SH-SY5Y (cell line): Measurements from ENCODE around the gene ACBD6.

ENCODE experiments used
- GATA2 ChIP-seq: IDR thresholded peaks from 2 replicates; pipeline ENCODE4 v1.6.1; 2011; ENCODE audit warnings: mild to moderate bottlenecking, low read depth, low read length
- GATA3 ChIP-seq: IDR thresholded peaks from 2 replicates; pipeline ENCODE4 v1.6.1; 2011; ENCODE audit warnings: low read depth, mild to moderate bottlenecking, low read length, moderate library complexity

The ACBD6 gene

DNA sequence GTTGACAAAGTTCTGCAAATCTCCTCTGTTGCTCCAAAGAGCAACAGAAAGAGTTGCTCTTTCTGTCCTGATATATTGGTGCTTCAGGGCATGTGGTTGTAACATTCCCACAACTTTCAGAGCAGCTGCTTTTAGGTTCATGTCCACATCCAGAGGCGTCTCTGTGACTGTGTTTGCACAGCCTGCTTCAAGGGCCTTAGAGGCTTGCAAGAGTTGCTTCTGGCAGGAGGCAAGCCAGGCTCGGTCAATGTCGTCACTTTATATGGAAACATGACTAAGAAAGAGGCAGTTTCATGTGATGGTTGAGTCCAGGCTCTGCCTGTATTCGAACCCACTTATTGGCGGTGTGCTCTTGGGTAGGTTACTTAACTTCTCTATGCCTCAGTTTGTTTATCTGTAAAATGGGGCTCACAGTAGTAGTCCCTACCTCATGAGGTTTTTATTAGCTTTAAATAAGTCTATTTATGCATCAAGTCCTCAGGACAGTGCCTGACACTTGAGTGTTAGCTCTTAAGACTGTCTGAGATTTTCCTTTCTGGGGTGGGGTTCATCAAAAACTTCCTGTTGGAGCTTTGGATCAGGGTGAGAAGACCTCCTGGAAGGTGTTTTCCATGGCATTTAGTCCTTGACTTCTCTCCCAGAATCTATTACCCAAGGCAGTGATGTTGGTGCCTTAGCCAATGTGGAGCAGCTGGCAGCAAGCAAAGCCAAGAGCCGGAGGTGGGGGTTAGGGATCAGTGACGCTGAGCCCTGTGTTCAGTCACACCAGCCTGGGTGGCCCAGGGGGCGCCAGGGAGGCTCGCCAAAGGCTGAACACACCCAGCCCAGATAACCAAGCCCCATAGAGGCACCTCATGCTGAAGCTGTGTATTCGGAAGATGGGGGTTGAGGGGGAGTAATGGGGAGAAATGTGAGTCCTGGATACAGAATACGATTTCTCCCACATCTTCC is 253.4 kb downstream of the ACBD6 start:
- TF ChIP-seq GATA3: no peak
- no peak for TF ChIP-seq GATA2

DNA sequence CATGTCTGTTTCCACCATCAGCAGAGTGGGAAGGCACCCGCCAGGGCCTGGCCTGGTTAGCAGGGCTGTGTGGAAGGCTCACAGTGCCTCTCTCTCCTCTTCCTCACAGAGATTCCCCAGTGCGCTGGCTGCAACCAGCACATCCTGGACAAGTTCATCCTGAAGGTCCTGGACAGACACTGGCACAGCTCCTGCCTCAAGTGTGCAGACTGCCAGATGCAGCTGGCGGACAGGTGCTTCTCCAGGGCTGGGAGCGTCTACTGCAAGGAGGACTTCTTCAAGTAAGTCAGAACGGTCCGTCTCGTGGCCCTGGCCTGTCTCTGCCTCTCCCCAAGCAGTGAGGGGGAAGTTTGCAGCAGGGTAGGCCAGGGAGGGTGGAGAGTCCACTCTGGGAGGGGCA is 254.2 kb downstream of the ACBD6 start:
- TF ChIP-seq GATA3: no peak
- TF ChIP-seq GATA2: no peak

DNA sequence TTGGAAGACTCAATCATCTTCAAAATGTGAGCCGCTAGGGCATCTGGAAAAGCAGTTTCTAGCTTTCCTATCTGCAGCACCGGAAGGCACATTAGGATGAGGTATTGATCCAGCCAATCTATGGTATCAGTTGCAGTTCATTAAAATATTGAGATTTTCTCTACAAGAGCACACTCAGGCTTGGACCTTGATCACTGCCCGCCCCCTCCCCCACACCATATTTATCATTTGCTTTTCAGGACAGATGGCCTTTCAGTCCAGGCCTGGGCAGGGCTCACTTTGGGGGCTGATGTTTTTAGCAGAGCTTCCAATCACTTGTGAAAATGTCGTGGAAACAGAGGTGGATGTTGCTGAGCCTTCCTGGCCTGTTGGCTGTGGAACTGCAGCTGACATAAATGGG is 254.8 kb downstream of the ACBD6 start:
- TF ChIP-seq GATA3: no peak
- no peak for TF ChIP-seq GATA2

DNA sequence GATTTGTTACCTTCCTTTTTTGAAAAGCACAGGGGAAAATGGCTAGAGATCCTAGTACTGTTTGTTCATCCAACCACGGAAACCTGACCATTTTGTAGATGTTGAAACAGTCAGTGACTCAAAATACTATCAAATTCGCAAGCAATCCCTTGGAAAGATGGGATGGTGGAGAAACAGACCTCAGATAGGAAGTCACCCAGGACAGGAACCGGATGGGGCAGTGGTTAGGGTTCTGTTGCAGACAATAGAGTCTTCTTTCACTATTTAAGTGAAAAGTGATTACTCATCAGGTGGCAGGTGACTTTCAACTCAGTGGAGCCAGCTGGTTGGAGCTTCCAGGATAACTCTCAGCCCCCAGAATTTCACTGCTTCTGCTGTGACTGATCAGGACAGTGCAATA is 255.3 kb downstream of the ACBD6 start:
- TF ChIP-seq GATA3 (no peak), GATA2 (no peak)

DNA sequence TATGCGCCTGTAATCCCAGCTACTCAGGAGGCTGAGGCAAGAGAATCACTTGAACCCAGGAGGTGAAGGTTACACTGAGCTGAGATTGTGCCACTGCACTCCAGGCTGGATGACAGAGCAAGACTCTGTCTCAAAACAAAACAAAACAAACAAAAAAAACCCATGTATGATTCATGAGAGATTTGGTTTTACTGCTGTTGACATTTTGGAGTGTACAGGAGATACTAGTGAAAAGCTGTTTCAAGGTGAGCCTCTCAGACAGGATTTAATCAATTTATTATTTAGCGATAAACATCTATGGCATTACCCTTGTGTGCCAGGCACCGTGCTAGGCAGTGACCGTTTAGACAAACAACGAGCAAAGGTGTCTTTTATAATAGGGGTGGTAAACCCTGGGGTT is 255.8 kb downstream of the ACBD6 start:
- TF ChIP-seq GATA2 (no peak), GATA3 (no peak)

DNA sequence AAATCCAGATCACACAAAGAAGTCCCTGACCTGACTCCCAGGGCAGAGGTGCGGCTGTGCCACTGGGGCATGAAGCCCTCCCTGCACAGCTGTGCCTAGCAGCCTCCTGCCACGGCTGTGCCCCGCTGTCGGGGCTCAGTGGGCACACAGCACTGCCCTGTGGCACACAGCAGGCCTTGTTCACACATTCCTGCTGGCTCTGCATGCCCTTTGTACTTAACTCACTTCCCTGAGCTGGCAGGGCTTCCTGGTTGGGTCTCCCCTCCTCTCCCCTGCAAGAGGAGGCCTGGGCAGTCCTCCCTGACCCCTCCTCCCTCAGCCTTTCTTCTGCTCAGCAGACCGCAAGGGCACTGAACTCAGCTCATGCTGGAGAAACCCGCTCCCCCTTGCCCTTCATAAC is 257.5 kb downstream of the ACBD6 start:
- TF ChIP-seq GATA2 (no peak), GATA3 (no peak)

DNA sequence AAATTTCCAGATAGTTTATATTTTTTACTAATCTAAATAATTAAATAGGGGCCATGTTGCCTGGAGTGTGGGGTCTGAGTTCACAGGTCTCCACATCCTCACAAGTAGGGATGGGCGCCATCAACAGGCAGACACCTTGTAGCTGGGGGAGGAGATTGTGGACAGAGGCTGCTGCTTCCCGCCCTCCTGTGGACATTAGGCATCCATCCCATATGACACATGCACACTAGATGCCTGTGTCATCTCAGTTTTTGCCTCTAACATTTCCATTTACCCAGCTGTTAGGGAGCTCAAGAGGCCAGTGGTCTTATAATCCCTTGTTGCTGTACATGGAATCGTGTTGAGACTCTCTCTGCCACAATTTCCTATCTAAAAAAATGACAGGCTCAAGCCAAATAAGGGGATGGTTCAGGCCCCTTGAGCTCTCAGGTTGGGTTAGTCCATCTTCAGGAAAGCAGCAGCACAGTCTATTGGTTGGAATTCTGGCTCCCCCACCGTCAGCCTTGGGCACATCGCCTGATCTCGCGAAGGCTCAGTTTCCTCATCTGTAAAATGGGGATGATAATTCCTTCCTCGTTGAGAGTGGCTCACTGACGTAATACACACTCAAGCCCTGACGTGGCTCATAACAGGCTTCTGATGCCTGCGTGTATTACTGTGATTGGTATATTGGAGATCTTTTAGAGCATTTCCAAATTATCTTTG is 258.7 kb downstream of the ACBD6 start:
- TF ChIP-seq GATA2 (no peak), GATA3 (no peak)

DNA sequence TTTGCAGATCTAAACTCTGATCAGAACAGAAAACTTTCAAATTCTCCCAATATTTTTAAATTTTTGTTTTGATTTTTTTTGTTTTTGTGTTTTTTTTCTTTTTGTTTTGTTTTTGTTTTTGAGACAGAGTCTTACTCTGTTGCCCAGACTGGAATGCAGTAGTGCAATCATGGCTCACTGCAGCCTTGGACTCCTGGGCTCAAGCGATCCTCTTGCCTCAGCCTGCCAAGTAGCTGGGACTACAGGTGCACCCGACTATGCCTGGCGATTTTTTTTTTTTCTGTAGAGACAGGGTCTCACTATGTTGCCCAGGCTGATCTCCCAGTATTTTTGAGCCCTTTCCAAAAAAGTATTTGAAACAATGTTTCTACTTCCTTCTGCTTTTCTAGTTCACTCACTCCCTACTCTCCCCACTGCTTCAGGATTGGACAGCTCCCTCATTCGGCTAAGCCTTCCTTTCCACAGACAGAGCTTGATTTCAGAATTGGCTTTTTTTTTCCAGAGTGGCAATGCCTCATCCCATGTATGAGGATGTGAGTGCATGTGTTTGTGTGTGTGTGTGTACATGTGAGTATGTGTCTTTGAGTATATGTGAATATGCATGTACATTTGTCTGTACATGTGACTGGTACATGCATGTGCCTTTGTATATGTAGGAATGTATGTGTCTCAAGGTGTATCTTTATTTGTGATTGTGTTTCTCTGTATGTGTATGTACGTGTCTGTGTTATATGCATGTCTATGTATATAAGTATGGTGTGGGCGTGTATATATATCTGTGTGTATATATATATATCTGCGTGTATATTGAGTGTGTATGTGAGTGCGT is 260.4 kb downstream of the ACBD6 start:
- TF ChIP-seq GATA3: no peak
- TF ChIP-seq GATA2: no peak

DNA sequence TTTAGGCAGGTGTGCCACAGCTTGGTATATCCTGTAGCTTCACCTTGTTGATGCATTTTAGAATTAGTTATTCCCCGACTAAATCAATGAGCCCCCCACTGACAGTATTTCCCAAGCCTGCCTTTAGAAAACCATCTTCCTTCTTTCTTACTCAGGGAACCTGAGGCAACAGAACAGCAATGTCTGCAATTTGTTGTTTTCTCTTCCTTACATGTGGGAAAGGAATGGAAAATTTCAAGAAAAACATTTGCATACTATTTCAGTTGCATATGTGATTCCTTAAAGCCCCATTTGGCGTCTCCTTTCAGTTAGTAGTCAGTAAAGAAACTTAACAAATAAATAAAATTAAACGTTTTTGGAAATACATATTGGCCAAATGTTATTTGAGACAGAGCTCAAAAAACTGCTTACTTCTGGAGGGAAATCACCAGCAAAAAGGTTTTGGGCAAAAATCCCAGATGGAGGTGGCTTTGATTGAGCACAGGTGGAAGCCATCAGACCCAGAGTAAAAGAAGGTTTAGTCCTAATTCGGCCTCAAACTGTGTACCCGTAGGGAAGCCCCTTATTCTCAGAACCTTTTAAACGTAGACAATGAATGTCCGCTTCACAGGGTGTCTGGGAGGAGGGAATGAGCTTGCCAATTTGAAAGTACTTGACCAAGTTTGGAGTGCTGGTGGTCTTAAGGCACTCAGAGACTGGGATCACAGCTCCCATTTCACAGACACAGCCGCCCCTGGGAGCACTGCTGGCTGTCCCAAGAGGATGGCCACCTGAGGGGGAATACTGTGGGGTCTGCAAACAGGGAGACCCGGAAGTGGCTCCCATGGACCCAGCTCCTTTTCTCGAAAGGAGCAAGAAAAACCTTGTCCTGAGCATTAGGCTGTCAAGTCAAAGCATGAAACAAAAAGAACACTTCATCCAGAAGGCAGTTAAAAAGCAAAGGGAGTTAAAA is 263.0 kb downstream of the ACBD6 start:
- TF ChIP-seq GATA3 (no peak), GATA2 (no peak)

DNA sequence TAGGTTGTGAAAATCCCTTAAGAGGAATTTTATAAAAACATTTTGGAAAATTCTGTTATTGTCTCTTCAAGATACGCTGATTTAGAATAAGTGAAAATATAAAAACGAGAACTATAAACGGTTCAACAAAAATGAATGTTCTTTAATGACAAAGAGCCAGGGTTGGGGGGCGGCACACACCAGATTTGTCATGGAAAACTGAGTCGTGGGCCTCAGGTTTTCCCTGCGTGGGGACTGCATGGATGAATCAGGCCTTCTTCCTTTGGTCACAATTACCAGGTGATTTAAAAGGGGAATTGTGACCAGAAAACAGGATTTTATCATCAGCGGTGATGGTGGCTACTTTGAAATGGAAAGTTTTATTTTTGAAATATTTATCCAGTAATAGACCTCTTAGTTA is 263.7 kb downstream of the ACBD6 start:
- TF ChIP-seq GATA3 (no peak), GATA2 (no peak)
